SK-N-SH (cell line): ENCODE data around the gene GLB1L3. TPM values are rescaled to one million over a fixed set of nuclear protein-coding genes. Genes with fewer than 3 reads are reported as not detected.

Experiments used
- CTCF ChIA-PET: fragments of 300-600, 350-600 bp; formaldehyde crosslinking; extraction: SDS; loops from one replicate; lab custom pipeline; 2021; lab: Yijun Ruan, JAX
- POLR2A ChIA-PET: fragments of 350-600 bp; sonication (Branson Sonifier 250); formaldehyde crosslinking; extraction: SDS; loops from one replicate; lab custom pipeline; 2020; ENCODE audit warnings: antibody characterized with exemption, inconsistent platforms; lab: Yijun Ruan, JAX
- DNase-seq: peaks from one replicate; pipeline ENCODE4 v3.0.0; 2012
- H2AFZ ChIP-seq: fragments of 200-600 bp; sonication (generic); 2 replicates; pipeline ENCODE4 v1.8.1; 2016; ENCODE audit warnings: antibody characterized with exemption, mild to moderate bottlenecking, low read depth
- H3F3A ChIP-seq: fragments of 200-600 bp; sonication (generic); replicated peaks from 2 replicates; pipeline ENCODE3; 2016; ENCODE audit warnings: antibody characterized with exemption, mild to moderate bottlenecking; ENCODE audit not compliant: insufficient read depth
- H3K27ac ChIP-seq, 2 experiments: fragments of 200-500 bp in 1 of 2; fragments of 200-600 bp in 1 of 2; sonication (Bioruptor generic) in 1 of 2; sonication (generic), shearing (Covaris generic) in 1 of 2; 2 replicates each; pipeline versions ENCODE4 v1.5.1 to v1.6.1; 2014 to 2016; ENCODE audit warnings: low read depth in 2 of 2, inconsistent platforms in 1 of 2, low read length in 1 of 2, mild to moderate bottlenecking in 1 of 2, mixed read lengths in 1 of 2
- H3K27me3 ChIP-seq: fragments of 200-600 bp; sonication (generic), shearing (Covaris generic); 2 replicates; pipeline ENCODE4 v1.6.1; 2016; ENCODE audit warnings: mixed run types; ENCODE audit not compliant: insufficient read depth
- H3K36me3 ChIP-seq, 2 experiments: fragments of 200-500 bp in 1 of 2; fragments of 200-600 bp in 1 of 2; sonication (Bioruptor generic) in 1 of 2; sonication (generic) in 1 of 2; replicated peaks in 1 of 2; 2 replicates each; pipeline versions ENCODE3 to v1.5.1; 2014 to 2016; ENCODE audit warnings: low read length in 1 of 2, mild to moderate bottlenecking in 1 of 2; ENCODE audit not compliant: insufficient read depth in 2 of 2, control insufficient read depth in 1 of 2
- H3K4me1 ChIP-seq, 2 experiments: fragments of 200-500 bp in 1 of 2; fragments of 200-600 bp in 1 of 2; sonication (Bioruptor generic) in 1 of 2; sonication (generic), shearing (Covaris generic) in 1 of 2; 2 replicates each; pipeline versions ENCODE4 v1.5.1 to v1.6.1; 2014 to 2016; ENCODE audit warnings: low read depth in 1 of 2, low read length in 1 of 2, mixed run types in 1 of 2; ENCODE audit not compliant: insufficient read depth in 2 of 2, control insufficient read depth in 1 of 2
- H3K4me2 ChIP-seq: fragments of 200-600 bp; sonication (generic), shearing (Covaris generic); 2 replicates; pipeline ENCODE4 v1.6.1; 2017; ENCODE audit warnings: mixed run types
- H3K4me3 ChIP-seq, 2 experiments: fragments of 200-500 bp in 1 of 2; fragments of 200-600 bp in 1 of 2; sonication (Bioruptor generic) in 1 of 2; sonication (generic), shearing (Covaris generic) in 1 of 2; 2 replicates each; pipeline versions ENCODE4 v1.5.1 to v1.8.1; 2014 to 2016; ENCODE audit warnings: low read depth in 2 of 2, inconsistent platforms in 1 of 2, low read length in 1 of 2, mild to moderate bottlenecking in 1 of 2, mixed read lengths in 1 of 2, moderate library complexity in 1 of 2
- H3K79me2 ChIP-seq: fragments of 200-600 bp; sonication (generic); 2 replicates; pipeline ENCODE4 v1.8.1; 2017; ENCODE audit warnings: mild to moderate bottlenecking; ENCODE audit not compliant: insufficient read depth
- H3K9ac ChIP-seq: fragments of 200-600 bp; sonication (generic); 2 replicates; pipeline ENCODE4 v1.6.1; 2017; ENCODE audit warnings: mixed run types
- H3K9me2 ChIP-seq: fragments of 200-600 bp; sonication (generic); 2 replicates; pipeline ENCODE4 v1.6.1; 2017; ENCODE audit warnings: mixed run types
- H3K9me3 ChIP-seq: fragments of 200-600 bp; sonication (generic); 2 replicates; pipeline ENCODE4 v1.6.1; 2017; ENCODE audit warnings: mixed run types, mild to moderate bottlenecking, moderate library complexity
- H4K20me1 ChIP-seq: fragments of 200-600 bp; sonication (generic); 2 replicates; pipeline ENCODE4 v1.6.1; 2017; ENCODE audit warnings: mild to moderate bottlenecking, mixed run types; ENCODE audit not compliant: insufficient read depth
- CHD2 ChIP-seq: fragments of 150-350 bp; IDR thresholded peaks from 2 replicates; pipeline ENCODE4 v1.6.1; 2018; ENCODE audit warnings: low read length; ENCODE audit not compliant: partially characterized antibody
- ELF1 ChIP-seq: IDR thresholded peaks from 2 replicates; pipeline ENCODE4 v1.4.0; 2012
- EP300 ChIP-seq, 2 experiments: IDR thresholded peaks; 2 replicates each; pipeline versions ENCODE4 v1.4.0 to v1.6.1; 2012; ENCODE audit warnings: borderline replicate concordance in 1 of 2, low read depth in 1 of 2, low read length in 1 of 2
- GATA2 ChIP-seq: sonication (generic); formaldehyde crosslinking; IDR thresholded peaks from 2 replicates; pipeline ENCODE4 v1.5.0; 2020; ENCODE audit warnings: mild to moderate bottlenecking, missing genetic modification reagents
- MAX ChIP-seq: IDR thresholded peaks from 2 replicates; pipeline ENCODE4 v1.4.0; 2012; ENCODE audit warnings: low read depth
- MEF2A ChIP-seq: IDR thresholded peaks from 2 replicates; pipeline ENCODE4 v1.4.0; 2012; ENCODE audit warnings: low read depth, borderline replicate concordance
- TCF12 ChIP-seq: IDR thresholded peaks from 2 replicates; pipeline ENCODE4 v1.4.0; 2012
- TEAD4 ChIP-seq: IDR thresholded peaks from 2 replicates; pipeline ENCODE4 v1.4.0; 2012; ENCODE audit warnings: mild to moderate bottlenecking, borderline replicate concordance; ENCODE audit not compliant: insufficient read depth
- YY1 ChIP-seq: IDR thresholded peaks from 2 replicates; pipeline ENCODE4 v1.4.0; 2012; ENCODE audit warnings: low read depth, mild to moderate bottlenecking
- WGBS: methylation state at CpG from one replicate; pipeline ENCODE4 v1.1.6; 2017; ENCODE audit warnings: low lambda C conversion rate; 5-methylcytosine and 5-hydroxymethylcytosine counted together
- polyA plus RNA-seq, 3 experiments: library from polyadenylated mRNA; depleted of rRNA; stranded (reverse); fragments of >200 nt; gene quantifications; 2 replicates each; pipeline ENCODE4 v1.2.3, GENCODE V29; 2012
- TF ChIP-seq, protein P1 (sequence below): IDR thresholded peaks from 2 replicates; pipeline ENCODE4 v1.6.1; 2012; ENCODE audit warnings: mild to moderate bottlenecking, low read depth, low read length, moderate library complexity
- TF ChIP-seq, protein P2 (sequence below): fragments of 150-350 bp; IDR thresholded peaks from 2 replicates; pipeline ENCODE4 v1.6.1; 2016; ENCODE audit warnings: mild to moderate bottlenecking, low read depth, low read length

Gene GLB1L3
- polyA plus RNA-seq, 1 of the 3 experiments (the other 2 are of a cell fraction): not detected

GRCh38 chr11:134345237-134345550, 69.0 kb downstream of the GLB1L3 start (continued):
- TF ChIP-seq, protein P1, sequence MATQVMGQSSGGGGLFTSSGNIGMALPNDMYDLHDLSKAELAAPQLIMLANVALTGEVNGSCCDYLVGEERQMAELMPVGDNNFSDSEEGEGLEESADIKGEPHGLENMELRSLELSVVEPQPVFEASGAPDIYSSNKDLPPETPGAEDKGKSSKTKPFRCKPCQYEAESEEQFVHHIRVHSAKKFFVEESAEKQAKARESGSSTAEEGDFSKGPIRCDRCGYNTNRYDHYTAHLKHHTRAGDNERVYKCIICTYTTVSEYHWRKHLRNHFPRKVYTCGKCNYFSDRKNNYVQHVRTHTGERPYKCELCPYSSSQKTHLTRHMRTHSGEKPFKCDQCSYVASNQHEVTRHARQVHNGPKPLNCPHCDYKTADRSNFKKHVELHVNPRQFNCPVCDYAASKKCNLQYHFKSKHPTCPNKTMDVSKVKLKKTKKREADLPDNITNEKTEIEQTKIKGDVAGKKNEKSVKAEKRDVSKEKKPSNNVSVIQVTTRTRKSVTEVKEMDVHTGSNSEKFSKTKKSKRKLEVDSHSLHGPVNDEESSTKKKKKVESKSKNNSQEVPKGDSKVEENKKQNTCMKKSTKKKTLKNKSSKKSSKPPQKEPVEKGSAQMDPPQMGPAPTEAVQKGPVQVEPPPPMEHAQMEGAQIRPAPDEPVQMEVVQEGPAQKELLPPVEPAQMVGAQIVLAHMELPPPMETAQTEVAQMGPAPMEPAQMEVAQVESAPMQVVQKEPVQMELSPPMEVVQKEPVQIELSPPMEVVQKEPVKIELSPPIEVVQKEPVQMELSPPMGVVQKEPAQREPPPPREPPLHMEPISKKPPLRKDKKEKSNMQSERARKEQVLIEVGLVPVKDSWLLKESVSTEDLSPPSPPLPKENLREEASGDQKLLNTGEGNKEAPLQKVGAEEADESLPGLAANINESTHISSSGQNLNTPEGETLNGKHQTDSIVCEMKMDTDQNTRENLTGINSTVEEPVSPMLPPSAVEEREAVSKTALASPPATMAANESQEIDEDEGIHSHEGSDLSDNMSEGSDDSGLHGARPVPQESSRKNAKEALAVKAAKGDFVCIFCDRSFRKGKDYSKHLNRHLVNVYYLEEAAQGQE: no peak
- TF ChIP-seq GATA2 (CRISPR knock-in tag): no peak

DNA sequence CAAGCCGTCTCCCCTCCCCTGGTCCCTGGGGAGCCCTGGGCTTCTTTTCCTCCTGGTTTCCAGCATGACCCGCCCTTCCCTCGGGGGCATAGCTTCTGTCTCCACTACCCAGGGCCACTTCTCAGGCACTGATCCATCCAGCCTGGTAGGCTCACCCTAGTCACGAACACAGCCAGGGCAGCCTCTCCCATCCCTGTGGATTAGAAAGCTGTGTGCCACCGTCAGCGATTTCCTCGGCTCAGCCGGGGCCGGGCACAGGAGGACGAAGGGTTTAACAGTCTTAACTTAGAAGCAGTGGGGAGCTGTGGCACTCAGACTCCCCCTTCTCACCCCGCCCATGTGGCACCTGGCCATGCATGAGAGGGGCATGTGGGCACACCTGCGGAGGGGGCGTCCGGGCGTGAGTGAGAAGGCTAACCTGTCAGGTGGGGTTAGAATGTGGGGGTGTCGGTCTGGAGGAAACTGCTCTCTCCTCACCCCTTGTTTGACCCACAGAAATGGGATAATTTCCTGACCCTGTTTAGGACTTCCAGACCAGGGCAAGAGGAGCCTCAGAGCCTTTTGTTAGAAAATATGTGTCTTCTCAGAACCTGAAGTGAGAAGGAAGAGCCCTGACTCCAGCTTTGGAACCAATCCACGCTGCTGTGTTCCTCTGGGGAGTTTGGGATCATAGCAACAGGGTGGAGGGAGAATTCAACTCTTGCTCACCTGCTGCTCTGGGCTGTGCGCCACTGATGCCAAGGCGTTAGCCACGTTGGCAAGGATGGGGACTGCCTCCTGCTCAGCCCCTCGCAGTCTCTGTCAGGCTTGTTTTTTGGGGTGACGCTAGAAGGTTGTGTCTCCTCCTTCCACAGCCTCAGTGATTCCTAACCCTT, 70.2 kb downstream of the GLB1L3 start:
- Histone ChIP-seq H3K79me2 (no peaks in the 10 kb centered on the region), H3K27ac (no peak overlapping the region), H3K36me3 (no peaks in the 10 kb centered on the region), H3K4me3 (no peak overlapping the region), H3F3A (no peaks in the 10 kb centered on the region), H3K9me2 (no peaks in the 10 kb centered on the region), H3K27me3 (no peaks in the 10 kb centered on the region), H4K20me1 (no peaks in the 10 kb centered on the region)
- ChIA-PET CTCF (interaction anchor here (1.3 to 1.6 kb wide), 2 partner anchors 14 kb away, joined by 3 to 5 read pairs; partner anchors contain the start of gene GLB1L2), POLR2A (no interaction called here)
- 79% methylated on average over 22 of the region's 22 CpGs for WGBS
- DNase-seq: no peak
- TF ChIP-seq GATA2 (CRISPR knock-in tag) (no peak), YY1 (no peak), TCF12 (no peak), MAX (no peak), CHD2 (no peak), MEF2A (no peak), EP300 (IDR thresholded peaks at IDR 0.05; ENCODE audit: borderline replicate concordance in 1 of 2, low read depth in 1 of 2, low read length in 1 of 2) (no peak), TEAD4 (no peak), ELF1 (no peak)
- TF ChIP-seq, protein P2, sequence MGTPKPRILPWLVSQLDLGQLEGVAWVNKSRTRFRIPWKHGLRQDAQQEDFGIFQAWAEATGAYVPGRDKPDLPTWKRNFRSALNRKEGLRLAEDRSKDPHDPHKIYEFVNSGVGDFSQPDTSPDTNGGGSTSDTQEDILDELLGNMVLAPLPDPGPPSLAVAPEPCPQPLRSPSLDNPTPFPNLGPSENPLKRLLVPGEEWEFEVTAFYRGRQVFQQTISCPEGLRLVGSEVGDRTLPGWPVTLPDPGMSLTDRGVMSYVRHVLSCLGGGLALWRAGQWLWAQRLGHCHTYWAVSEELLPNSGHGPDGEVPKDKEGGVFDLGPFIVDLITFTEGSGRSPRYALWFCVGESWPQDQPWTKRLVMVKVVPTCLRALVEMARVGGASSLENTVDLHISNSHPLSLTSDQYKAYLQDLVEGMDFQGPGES: no peak
- TF ChIP-seq, all 33 proteins: peak for 0
- Histone ChIP-seq H3K9me3 (no peaks in the 10 kb centered on the region), H3K4me1 (no peaks in the 10 kb centered on the region), H2AFZ (no peak overlapping the region), H3K4me2 (no peak overlapping the region), H3K9ac (no peak overlapping the region)
